GM12873 (cell line): ENCODE measurements around the gene C9orf43.

Source experiments
- CTCF ChIP-seq: IDR thresholded peaks from 2 replicates; pipeline ENCODE4 v1.5.1; 2012; ENCODE audit warnings: low read depth, mild to moderate bottlenecking, moderate library complexity, low read length, control low read depth; ENCODE audit not compliant: insufficient read depth; ENCODE audit errors: missing control alignments

Gene C9orf43

GRCh38 chr9:113461943-113462342 lies 51.4 kb downstream of the C9orf43 start:
- no peak for TF ChIP-seq CTCF

GRCh38 chr9:113462781-113463286 lies 52.3 kb downstream of the C9orf43 start:
- no peak for TF ChIP-seq CTCF

- TF ChIP-seq CTCF: no peak
Measured at GRCh38 chr9:113463418-113464285, 53.1 kb downstream of the C9orf43 start, which contains the start of gene RGS3. RGS3 (plus strand) TSS chr9:113463727; CDS start chr9:113463803, 76 bp downstream.

GRCh38 chr9:113464286-113464660 lies 53.7 kb downstream of the C9orf43 start:
- TF ChIP-seq CTCF: no peak

DNA sequence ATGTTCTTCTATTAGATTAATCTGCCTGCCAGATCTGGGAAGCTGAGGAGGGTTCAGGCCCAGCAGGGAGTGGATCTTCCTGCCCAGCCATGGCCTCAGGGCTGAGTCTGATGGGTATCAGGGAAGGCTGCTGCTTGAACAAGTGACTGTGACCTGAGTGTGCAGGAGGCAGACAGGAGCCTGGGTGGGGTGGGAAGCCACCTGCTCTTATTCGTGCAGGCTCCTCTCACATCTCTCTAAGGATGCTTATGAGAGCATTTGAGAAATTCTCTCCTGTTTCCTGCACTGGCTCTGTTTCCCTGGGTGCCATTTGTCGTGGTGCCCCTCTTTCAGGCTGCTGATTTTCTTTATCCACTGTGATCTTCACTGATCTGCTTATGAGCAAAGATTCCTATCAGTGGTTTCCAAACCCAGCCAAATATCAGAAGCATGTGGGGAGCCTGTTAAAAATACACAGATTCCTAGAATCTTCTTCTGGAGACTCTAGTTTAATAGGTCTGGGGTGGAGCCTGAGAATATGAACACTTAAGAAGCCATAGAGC lies 55.1 kb downstream of the C9orf43 start:
- TF ChIP-seq CTCF: no peak

- no peak for TF ChIP-seq CTCF
Measured at GRCh38 chr9:113467183-113467582, 56.6 kb downstream of the C9orf43 start.

DNA sequence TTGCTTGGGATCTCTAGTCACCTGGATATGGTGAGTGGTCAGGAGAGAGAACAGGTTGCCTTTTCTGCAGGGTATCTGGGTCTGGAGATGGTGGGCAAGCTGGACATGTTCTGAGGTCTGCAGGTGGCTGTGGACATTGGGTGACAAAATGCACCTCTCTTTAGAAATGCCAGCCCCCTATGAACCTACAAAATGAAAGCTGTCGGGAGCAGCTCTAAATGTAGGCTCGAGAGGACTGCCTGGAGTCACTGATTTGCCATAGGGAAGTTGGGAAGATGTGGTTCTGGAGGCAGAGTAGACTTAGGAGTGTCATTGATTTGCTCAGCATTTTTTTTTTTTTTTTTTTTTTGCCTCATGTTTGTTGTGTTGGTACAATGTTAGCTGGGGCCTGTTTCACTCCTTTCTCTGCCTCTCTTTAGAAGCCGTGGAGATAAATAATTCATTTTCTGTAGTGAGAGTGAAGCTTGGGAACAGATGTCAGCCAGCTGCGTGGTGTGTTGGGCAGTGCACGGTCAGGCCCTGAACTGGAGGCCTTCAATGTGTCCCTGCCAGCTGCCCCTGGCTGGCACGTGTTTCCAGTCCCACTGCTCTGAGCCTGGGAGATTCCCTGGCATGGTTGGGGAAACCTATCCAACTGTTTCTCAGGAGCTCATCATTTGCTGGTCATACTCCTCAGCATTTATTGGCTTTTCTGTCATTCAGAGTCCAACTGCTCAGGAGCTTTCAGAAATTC lies 58.3 kb downstream of the C9orf43 start:
- no peak for TF ChIP-seq CTCF
